H1 (cell line): ENCODE measurements around the gene GLYR1. TPM values are rescaled to one million over a fixed set of nuclear protein-coding genes. Genes with fewer than 3 reads are reported as not detected.

Source experiments
- CTCF ChIA-PET: fragments of 300-600 bp; sonication (Branson Sonifier 250); formaldehyde crosslinking; loops from one replicate; lab custom pipeline; 2021; ENCODE audit not compliant: partially characterized antibody; lab: Charles Lee
- POLR2A ChIA-PET: fragments of 300-600 bp; sonication (Branson Sonifier 250); formaldehyde crosslinking; loops from one replicate; lab custom pipeline; 2021; ENCODE audit warnings: inconsistent platforms; ENCODE audit not compliant: partially characterized antibody; lab: Charles Lee
- DNase-seq, 2 experiments: peaks; one replicate each; pipeline versions ENCODE4 v3.0.0 to v3.0.0-alpha.2; 2010 to 2022; ENCODE audit warnings: low spot score in 2 of 2, low read depth in 1 of 2, mixed read lengths in 1 of 2
- FAIRE-seq: peaks from 2 replicates; lab custom pipeline; 2011; peaks lifted over from hg19 to GRCh38; lab: Jason Lieb, UNC
- H2AFZ ChIP-seq: 2 replicates; pipeline ENCODE4 v1.8.1; 2012; ENCODE audit warnings: low read length, inconsistent platforms
- H2AK5ac ChIP-seq: 2 replicates; pipeline ENCODE4 v1.6.1; 2013; ENCODE audit warnings: low read depth, low read length
- H2BK120ac ChIP-seq: replicated peaks from 2 replicates; pipeline ENCODE3; 2013; ENCODE audit warnings: low read depth, low read length, inconsistent platforms
- H2BK12ac ChIP-seq: 2 replicates; pipeline ENCODE4 v1.6.1; 2013; ENCODE audit warnings: low read depth, low read length
- H2BK15ac ChIP-seq: 2 replicates; pipeline ENCODE4 v1.6.1; 2013; ENCODE audit warnings: low read length
- H2BK20ac ChIP-seq: 2 replicates; pipeline ENCODE4 v1.6.1; 2013; ENCODE audit warnings: low read length
- H2BK5ac ChIP-seq: 2 replicates; pipeline ENCODE4 v1.6.1; 2013; ENCODE audit warnings: low read depth, low read length
- H3K14ac ChIP-seq: 2 replicates; pipeline ENCODE4 v1.6.1; 2013; ENCODE audit warnings: inconsistent platforms; ENCODE audit not compliant: insufficient read length
- H3K18ac ChIP-seq: 2 replicates; pipeline ENCODE4 v1.6.1; 2013; ENCODE audit warnings: low read length; ENCODE audit errors: extremely low read depth
- H3K23ac ChIP-seq: 2 replicates; pipeline ENCODE4 v1.6.1; 2013; ENCODE audit warnings: inconsistent platforms; ENCODE audit not compliant: insufficient read length
- H3K23me2 ChIP-seq: 2 replicates; pipeline ENCODE4 v1.6.1; 2013; ENCODE audit warnings: low read depth, low read length
- H3K27ac ChIP-seq: 2 replicates; pipeline ENCODE4 v1.6.1; 2011; ENCODE audit warnings: low read depth, low read length, inconsistent platforms
- H3K27me3 ChIP-seq, 4 experiments: replicated peaks in 1 of 4; 1 replicate in 1 of 4; 2 replicates in 3 of 4; pipeline versions ENCODE4 v1.6.1 to v1.8.1; 2011 to 2013; ENCODE audit warnings: low read length in 3 of 4, mild to moderate bottlenecking in 3 of 4, inconsistent platforms in 2 of 4, mixed read lengths in 2 of 4, moderate library complexity in 1 of 4; ENCODE audit not compliant: control insufficient read depth in 3 of 4, insufficient read depth in 3 of 4; ENCODE audit errors: extremely low read depth in 1 of 4
- H3K36me3 ChIP-seq, 4 experiments: 2 replicates each; pipeline versions ENCODE4 v1.6.1 to v1.8.1; 2011 to 2013; ENCODE audit warnings: mild to moderate bottlenecking in 4 of 4, low read length in 3 of 4, moderate library complexity in 2 of 4, control low read depth in 1 of 4, inconsistent platforms in 1 of 4; ENCODE audit not compliant: insufficient read depth in 4 of 4, control insufficient read depth in 2 of 4
- H3K4ac ChIP-seq: replicated peaks from 2 replicates; pipeline ENCODE3; 2013; ENCODE audit warnings: low read length, low read depth, mixed read lengths, inconsistent platforms; ENCODE audit not compliant: insufficient read length
- H3K4me1 ChIP-seq, 4 experiments: replicated peaks in 1 of 4; 1 replicate in 1 of 4; 2 replicates in 3 of 4; pipeline versions ENCODE4 v1.6.1 to v1.8.1; 2011 to 2013; ENCODE audit warnings: low read length in 3 of 4, inconsistent platforms in 2 of 4, mixed read lengths in 1 of 4; ENCODE audit not compliant: insufficient read depth in 4 of 4, control insufficient read depth in 3 of 4
- H3K4me2 ChIP-seq, 2 experiments: 2 replicates each; pipeline versions ENCODE4 v1.6.1 to v1.8.1; 2011 to 2013; ENCODE audit warnings: low read depth in 2 of 2, low read length in 2 of 2, control low read depth in 1 of 2, inconsistent platforms in 1 of 2, mild to moderate bottlenecking in 1 of 2; ENCODE audit not compliant: insufficient read depth in 1 of 2
- H3K4me3 ChIP-seq, 4 experiments: fragments of 200-600, 300-600 bp in 1 of 4; sonication (generic), shearing (Covaris generic), sonication (Bioruptor Twin) in 1 of 4; 2 replicates each; pipeline versions ENCODE4 v1.5.1 to v1.8.1; 2011 to 2016; ENCODE audit warnings: low read length in 4 of 4, low read depth in 3 of 4, control low read depth in 2 of 4, inconsistent platforms in 2 of 4, mild to moderate bottlenecking in 2 of 4, mixed read lengths in 1 of 4, moderate library complexity in 1 of 4; ENCODE audit not compliant: insufficient read depth in 2 of 4; ENCODE audit errors: extremely low read depth in 1 of 4
- H3K56ac ChIP-seq: replicated peaks from 2 replicates; pipeline ENCODE3; 2013; ENCODE audit warnings: low read depth, mild to moderate bottlenecking, mixed read lengths, low read length, inconsistent platforms; ENCODE audit not compliant: insufficient read length
- H3K79me1 ChIP-seq: 2 replicates; pipeline ENCODE4 v1.6.1; 2013; ENCODE audit warnings: low read depth, low read length, control low read depth
- H3K79me2 ChIP-seq, 2 experiments: 2 replicates each; pipeline versions ENCODE4 v1.6.1 to v1.8.1; 2012 to 2013; ENCODE audit warnings: low read length in 2 of 2, mild to moderate bottlenecking in 2 of 2, inconsistent platforms in 1 of 2; ENCODE audit not compliant: insufficient read depth in 2 of 2, control insufficient read depth in 1 of 2
- H3K9ac ChIP-seq, 4 experiments: replicated peaks in 1 of 4; 1 replicate in 1 of 4; 2 replicates in 3 of 4; pipeline versions ENCODE4 v1.6.1 to v1.8.1; 2011 to 2013; ENCODE audit warnings: low read depth in 3 of 4, low read length in 3 of 4, control low read depth in 2 of 4, mild to moderate bottlenecking in 2 of 4, moderate library complexity in 2 of 4, inconsistent platforms in 1 of 4; ENCODE audit errors: extremely low read depth in 1 of 4
- H3K9me3 ChIP-seq, 2 experiments: 2 replicates each; pipeline versions ENCODE4 v1.6.1 to v1.8.1; 2012 to 2013; ENCODE audit warnings: mild to moderate bottlenecking in 2 of 2, moderate library complexity in 2 of 2, control low read depth in 1 of 2, inconsistent platforms in 1 of 2, low read depth in 1 of 2, low read length in 1 of 2, mixed read lengths in 1 of 2; ENCODE audit not compliant: insufficient read depth in 2 of 2
- H4K20me1 ChIP-seq, 2 experiments: replicated peaks in 1 of 2; 2 replicates each; pipeline versions ENCODE3 to v1.8.1; 2011 to 2013; ENCODE audit warnings: inconsistent platforms in 2 of 2, low read length in 2 of 2, mild to moderate bottlenecking in 1 of 2; ENCODE audit not compliant: insufficient read depth in 2 of 2, control insufficient read depth in 1 of 2
- H4K5ac ChIP-seq: 2 replicates; pipeline ENCODE4 v1.6.1; 2013; ENCODE audit warnings: low read length, low read depth, mixed read lengths, inconsistent platforms; ENCODE audit not compliant: insufficient read length
- H4K8ac ChIP-seq: 2 replicates; pipeline ENCODE4 v1.8.0; 2013; ENCODE audit warnings: mild to moderate bottlenecking, moderate library complexity, low read length, inconsistent platforms; ENCODE audit not compliant: insufficient read depth; ENCODE audit errors: extremely low read depth
- H4K91ac ChIP-seq: replicated peaks from 2 replicates; pipeline ENCODE3; 2013; ENCODE audit warnings: low read length, mixed read lengths, inconsistent platforms; ENCODE audit not compliant: insufficient read length
- BCL11A ChIP-seq, 2 experiments: IDR thresholded peaks; one replicate each; pipeline ENCODE4 v1.6.1; 2011; ENCODE audit warnings: low read depth in 2 of 2, low read length in 2 of 2, mild to moderate bottlenecking in 2 of 2
- CBX8 ChIP-seq: fragments of 300-800, 300-1000 bp; sonication (generic); IDR thresholded peaks from 2 replicates; pipeline ENCODE4 v1.7.1; 2016; ENCODE audit warnings: low read depth, low read length, borderline replicate concordance
- CHD1 ChIP-seq: IDR thresholded peaks from 2 replicates; pipeline ENCODE4 v1.6.1; 2012; ENCODE audit warnings: low read depth, low read length, improper control_type of control experiment
- CHD2 ChIP-seq: IDR thresholded peaks from 2 replicates; pipeline ENCODE4 v1.6.1; 2012; ENCODE audit warnings: low read length, improper control_type of control experiment
- E2F6 ChIP-seq: IDR thresholded peaks from 2 replicates; pipeline ENCODE4 v1.6.1; 2012; ENCODE audit warnings: inconsistent platforms
- GABPA ChIP-seq: IDR thresholded peaks from 2 replicates; pipeline ENCODE4 v1.6.1; 2011; ENCODE audit warnings: mild to moderate bottlenecking, low read length, moderate library complexity, borderline replicate concordance; ENCODE audit not compliant: insufficient read depth
- JUND ChIP-seq: IDR thresholded peaks from 2 replicates; pipeline ENCODE4 v1.6.1; 2011; ENCODE audit warnings: mild to moderate bottlenecking, improper control_type of control experiment, low read length
- KDM5A ChIP-seq: fragments of 200-600 bp; IDR thresholded peaks from 2 replicates; pipeline ENCODE4 v1.7.1; 2012; ENCODE audit warnings: mild to moderate bottlenecking, low read length, inconsistent platforms, mixed read lengths
- MAFK ChIP-seq: IDR thresholded peaks from 2 replicates; pipeline ENCODE4 v1.6.1; 2012; ENCODE audit warnings: low read depth, mild to moderate bottlenecking, improper control_type of control experiment, low read length
- PHF8 ChIP-seq: fragments of 200-600 bp; sonication (generic); conservative IDR thresholded peaks from 2 replicates; pipeline ENCODE4 v1.7.1; 2012; ENCODE audit warnings: low read depth, mild to moderate bottlenecking, inconsistent platforms, low read length, moderate library complexity
- RBBP5 ChIP-seq: IDR thresholded peaks from 2 replicates; pipeline ENCODE4 v1.7.1; 2012; ENCODE audit warnings: low read depth, mild to moderate bottlenecking, inconsistent platforms, low read length, moderate library complexity, borderline replicate concordance
- RXRA ChIP-seq: IDR thresholded peaks from 2 replicates; pipeline ENCODE4 v1.6.1; 2011; ENCODE audit warnings: low read depth, mild to moderate bottlenecking, low read length, moderate library complexity; ENCODE audit not compliant: insufficient read depth
- SIN3A ChIP-seq, 2 experiments: IDR thresholded peaks in 1 of 2; conservative IDR thresholded peaks in 1 of 2; 2 replicates each; pipeline ENCODE4 v1.6.1; 2011 to 2012; ENCODE audit warnings: low read length in 2 of 2, improper control_type of control experiment in 1 of 2, low read depth in 1 of 2, mild to moderate bottlenecking in 1 of 2
- WGBS, 2 experiments: shearing (Covaris generic) in 1 of 2; methylation state at CpG; one replicate each; pipeline versions ENCODE4 v1.1.6 to v1.1.7; 2013 to 2015; ENCODE audit warnings: low lambda C conversion rate in 2 of 2, mixed read lengths in 2 of 2, inconsistent platforms in 1 of 2, low coverage in 1 of 2, missing lambda C conversion rate in 1 of 2; ENCODE audit not compliant: insufficient replicate concordance in 2 of 2, insufficient coverage in 1 of 2, insufficient read length in 1 of 2; ENCODE audit errors: extremely low coverage in 1 of 2, missing lambda C conversion rate in 1 of 2; 5-methylcytosine and 5-hydroxymethylcytosine counted together
- polyA plus RNA-seq, 7 experiments: library from polyadenylated mRNA; depleted of rRNA in 3 of 7; stranded (reverse) in 5 of 7; unstranded in 2 of 7; fragments of >200 nt in 5 of 7; fragments of 200-250 nt in 2 of 7; gene quantifications; 1 replicate in 5 of 7; 2 replicates in 1 of 7; 4 replicates in 1 of 7; pipeline versions ENCODE4 v1.2.1 to v1.2.3, GENCODE V29; 2011 to 2013; ENCODE audit warnings: missing spikeins in 2 of 7, mixed read lengths in 2 of 7
- total RNA-seq: library from RNA; stranded (reverse); fragmentation: NEBNext Ultra II Directional; extraction: Animal tissue kit (Norgen Biotek cat#: 25700); gene quantifications from 2 replicates; pipeline ENCODE4 v1.2.1, GENCODE V29; 2021

Gene GLYR1
- total and polyA plus RNA-seq, 2 of the 8 experiments (the other 6 are each of a cell fraction or from before 2014, with no cell fraction given) = 50.2 to 115 TPM

- Histone ChIP-seq H2BK15ac (no peak overlapping the region), H4K20me1 (peaks cover 3 to 6% of the 10 kb centered on the region in 2 experiments), H2AK5ac (no peak overlapping the region), H3K23ac (no peak overlapping the region), H3K56ac (no peak overlapping the region), H2BK5ac (no peak overlapping the region), H2BK120ac (no peak overlapping the region), H3K4me1 (no peaks in the 10 kb centered on the region), H4K91ac (no peak overlapping the region), H3K14ac (no peak overlapping the region), H3K9ac (no peak overlapping the region), H2BK20ac (no peak overlapping the region), H3K18ac (no peak overlapping the region), H3K4me2 (no peak overlapping the region), H3K27me3 (no peaks in the 10 kb centered on the region), H3K4ac (no peak overlapping the region), H3K27ac (no peak overlapping the region), H3K36me3 (peaks cover 16 to 88% (median 64%) of the 10 kb centered on the region in 4 experiments), H2BK12ac (no peak overlapping the region), H3K23me2 (no peaks in the 10 kb centered on the region), H4K5ac (no peak overlapping the region), H3K79me1 (no peaks in the 10 kb centered on the region), H4K8ac (no peak overlapping the region), H3K4me3 (no peak overlapping the region), H2AFZ (no peak overlapping the region), H3K79me2 (no peaks in the 10 kb centered on the region), H3K9me3 (no peaks in the 10 kb centered on the region)
- DNase-seq (no peak), FAIRE-seq (no peak)
- 89% methylated on average over 13 of the region's 14 CpGs; no CpG with 5 or more reads in 1 of the 2 experiments for WGBS, 2 experiments
- CTCF ChIA-PET = interaction anchor here (1.5 to 2.4 kb wide), 2 partner anchors 33 to 74 kb away, joined by 5 to 10 read pairs; no protein-coding TSS in a partner anchor
- POLR2A ChIA-PET = no interaction called here
- TF ChIP-seq CBX8 (no peak), RXRA (no peak), GABPA (no peak), BCL11A (IDR thresholded peaks at IDR 0.05; ENCODE audit: low read depth in 2 of 2, low read length in 2 of 2) (no peak), KDM5A (no peak), MAFK (no peak), PHF8 (no peak), CHD1 (no peak), E2F6 (no peak), RBBP5 (no peak), SIN3A (conservative IDR thresholded peaks at IDR 0.05 in 1 of 2, IDR thresholded peaks at IDR 0.05 in 1 of 2; ENCODE audit: low read depth in 1 of 2, low read length in 2 of 2) (no peak), CHD2 (no peak), JUND (no peak)
Measured at GRCh38 chr16:4882000-4882632, 35.0 kb upstream of the GLYR1 start.
